PFSK-1 (cell line): ENCODE data around the gene IFNK.

Experiments used
- FOXP2 ChIP-seq: optimal IDR thresholded peaks from 2 replicates; pipeline ENCODE3; 2011; ENCODE audit warnings: borderline replicate concordance, control low read depth, inconsistent platforms; ENCODE audit not compliant: insufficient read depth; ENCODE audit errors: extremely low read length, extremely low read depth
- POLR2AphosphoS5 ChIP-seq: IDR thresholded peaks from 2 replicates; pipeline ENCODE4 v1.6.1; 2012; ENCODE audit warnings: low read depth, mild to moderate bottlenecking, control low read depth, low read length, moderate library complexity
- REST ChIP-seq, 2 experiments: IDR thresholded peaks; 2 replicates each; pipeline versions ENCODE4 v1.6.1 to v1.8.0; 2011 to 2012; ENCODE audit warnings: low read depth in 2 of 2, low read length in 2 of 2, control low read depth in 1 of 2, inconsistent platforms in 1 of 2, mild to moderate bottlenecking in 1 of 2, moderate library complexity in 1 of 2; ENCODE audit not compliant: insufficient read depth in 1 of 2
- SIN3A ChIP-seq: IDR thresholded peaks from 2 replicates; pipeline ENCODE4 v1.6.1; 2012; ENCODE audit warnings: mild to moderate bottlenecking, low read length, moderate library complexity, borderline replicate concordance; ENCODE audit not compliant: insufficient read depth
- TAF1 ChIP-seq: IDR thresholded peaks from 2 replicates; pipeline ENCODE4 v1.6.1; 2012; ENCODE audit warnings: low read length, control low read depth, borderline replicate concordance; ENCODE audit not compliant: insufficient read depth

The IFNK gene

GRCh38 chr9:27506981-27507380 lies 17.1 kb upstream of the IFNK start:
- no peak for TF ChIP-seq SIN3A
- TF ChIP-seq TAF1: no peak
- TF ChIP-seq POLR2AphosphoS5: no peak
- no peak for TF ChIP-seq REST (IDR thresholded peaks at IDR 0.05; ENCODE audit: insufficient read depth in 1 of 2, low read depth in 2 of 2, low read length in 2 of 2)
- TF ChIP-seq FOXP2: no peak

GRCh38 chr9:27510780-27511179 lies 13.3 kb upstream of the IFNK start:
- TF ChIP-seq FOXP2 (no peak), REST (IDR thresholded peaks at IDR 0.05; ENCODE audit: insufficient read depth in 1 of 2, low read depth in 2 of 2, low read length in 2 of 2) (no peak), TAF1 (no peak), SIN3A (no peak), POLR2AphosphoS5 (no peak)

- TF ChIP-seq SIN3A (no peak), TAF1 (no peak), REST (IDR thresholded peaks at IDR 0.05; ENCODE audit: insufficient read depth in 1 of 2, low read depth in 2 of 2, low read length in 2 of 2) (no peak)
Measured at GRCh38 chr9:27511771-27512170, 12.3 kb upstream of the IFNK start.

GRCh38 chr9:27514551-27514950 lies 9.5 kb upstream of the IFNK start:
- TF ChIP-seq TAF1 (no peak), REST (IDR thresholded peaks at IDR 0.05; ENCODE audit: insufficient read depth in 1 of 2, low read depth in 2 of 2, low read length in 2 of 2) (no peak), SIN3A (no peak), POLR2AphosphoS5 (no peak), FOXP2 (no peak)

- TF ChIP-seq SIN3A (no peak), FOXP2 (no peak), POLR2AphosphoS5 (no peak), REST (IDR thresholded peaks at IDR 0.05; ENCODE audit: insufficient read depth in 1 of 2, low read depth in 2 of 2, low read length in 2 of 2) (no peak), TAF1 (no peak)
Measured at GRCh38 chr9:27518006-27518405, 6.1 kb upstream of the IFNK start.
